Tibial nerve (tissue), 4 donors: ENCODE data around the gene HAVCR2. TPM values are rescaled to one million over a fixed set of nuclear protein-coding genes. Genes with fewer than 3 reads are reported as not detected.

Experiments
- DNase-seq, 2 donors: peaks; one replicate each; pipeline ENCODE4 v3.0.0-alpha.2; 2019; ENCODE audit warnings: low spot score in 2 of 2
- H3K27ac ChIP-seq, 4 donors: fragments of 200-600 bp; sonication (generic) in 3 of 4; one replicate each; pipeline ENCODE4 v1.5.1; 2017 to 2019; ENCODE audit warnings: mild to moderate bottlenecking in 1 of 4
- H3K27me3 ChIP-seq, 2 donors: fragments of 200-600 bp; sonication (generic) in 1 of 2; one replicate each; pipeline versions ENCODE4 v1.5.1 to v1.6.0; 2017 to 2019
- H3K36me3 ChIP-seq, 3 donors: fragments of 200-600 bp; sonication (generic); one replicate each; pipeline ENCODE4 v1.5.1; 2018 to 2019
- H3K4me1 ChIP-seq, 4 donors: fragments of 200-600 bp; sonication (generic) in 3 of 4; one replicate each; pipeline ENCODE4 v1.5.1; 2017 to 2019
- H3K4me3 ChIP-seq, 4 donors: fragments of 200-600 bp; sonication (generic) in 3 of 4; one replicate each; pipeline ENCODE4 v1.5.1; 2017 to 2019; ENCODE audit warnings: mild to moderate bottlenecking in 1 of 4, moderate library complexity in 1 of 4
- H3K9me3 ChIP-seq, 4 donors: fragments of 200-600 bp; sonication (generic) in 3 of 4; one replicate each; pipeline ENCODE4 v1.5.1; 2017 to 2019
- EP300 ChIP-seq, 2 donors: sonication (generic); formaldehyde crosslinking; IDR thresholded peaks; one replicate each; pipeline ENCODE4 v1.6.1; 2017; ENCODE audit warnings: antibody characterized with exemption in 2 of 2, mild to moderate bottlenecking in 1 of 2
- POLR2A ChIP-seq, 2 donors: fragments of 450-650 bp; IDR thresholded peaks; one replicate each; pipeline ENCODE4 v1.6.1; 2017; ENCODE audit warnings: antibody characterized with exemption in 2 of 2, mild to moderate bottlenecking in 2 of 2, moderate library complexity in 2 of 2
- WGBS, 2 donors: methylation state at CpG; one replicate each; pipeline ENCODE4 v1.1.5; 2018; 5-methylcytosine and 5-hydroxymethylcytosine counted together
- total RNA-seq, 4 donors: library from RNA; depleted of rRNA; stranded (reverse); fragments of >200 nt; gene quantifications; one replicate each; pipeline ENCODE4 v1.1.0, GENCODE V29; 2016
- TF ChIP-seq, protein P1 (sequence below), 5 experiments: fragments of 200-600 bp in 3 of 5; fragments of 450-650 bp in 2 of 5; sonication (generic) in 3 of 5; IDR thresholded peaks; one replicate each; pipeline ENCODE4 v1.5.1; 2016 to 2019; ENCODE audit warnings: antibody characterized with exemption in 5 of 5, mild to moderate bottlenecking in 3 of 5, moderate library complexity in 2 of 5

HAVCR2 gene
- total RNA-seq, 4 donors from 2014 or later, result 7.7 to 32.1 (median 13.8) TPM

DNA sequence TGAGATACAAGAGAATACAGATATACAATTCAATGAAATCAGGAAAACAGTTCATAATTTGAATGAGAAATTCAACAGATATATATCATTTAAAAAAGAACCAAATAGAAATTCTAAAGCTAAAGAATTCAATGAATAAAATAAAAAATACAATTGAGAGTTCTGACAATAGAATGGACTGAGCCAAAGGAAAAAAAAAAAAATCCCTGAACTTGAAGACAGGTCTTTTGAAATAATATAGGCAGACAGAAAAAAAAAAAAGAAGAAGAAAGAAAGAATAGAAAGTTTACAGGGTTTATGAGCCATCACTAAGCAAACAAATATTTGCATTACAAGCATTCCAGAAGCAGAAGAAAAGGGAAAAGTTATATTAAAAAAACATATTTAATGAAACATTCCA, 12.9 kb upstream of the HAVCR2 start:
- H3K27ac ChIP-seq, result no peak overlapping the region
- H3K4me1 ChIP-seq, result no peaks in the 10 kb centered on the region
- H3K9me3 ChIP-seq, result peaks cover 0 to 17% (median 3%) of the 10 kb centered on the region in 4 donors
- peaks cover 0 to 7% (median 0%) of the 10 kb centered on the region in 3 donors for H3K36me3 ChIP-seq
- DNase-seq, result no peak
- no peak for TF ChIP-seq POLR2A (IDR thresholded peaks at IDR 0.05)
- TF ChIP-seq, protein P1, sequence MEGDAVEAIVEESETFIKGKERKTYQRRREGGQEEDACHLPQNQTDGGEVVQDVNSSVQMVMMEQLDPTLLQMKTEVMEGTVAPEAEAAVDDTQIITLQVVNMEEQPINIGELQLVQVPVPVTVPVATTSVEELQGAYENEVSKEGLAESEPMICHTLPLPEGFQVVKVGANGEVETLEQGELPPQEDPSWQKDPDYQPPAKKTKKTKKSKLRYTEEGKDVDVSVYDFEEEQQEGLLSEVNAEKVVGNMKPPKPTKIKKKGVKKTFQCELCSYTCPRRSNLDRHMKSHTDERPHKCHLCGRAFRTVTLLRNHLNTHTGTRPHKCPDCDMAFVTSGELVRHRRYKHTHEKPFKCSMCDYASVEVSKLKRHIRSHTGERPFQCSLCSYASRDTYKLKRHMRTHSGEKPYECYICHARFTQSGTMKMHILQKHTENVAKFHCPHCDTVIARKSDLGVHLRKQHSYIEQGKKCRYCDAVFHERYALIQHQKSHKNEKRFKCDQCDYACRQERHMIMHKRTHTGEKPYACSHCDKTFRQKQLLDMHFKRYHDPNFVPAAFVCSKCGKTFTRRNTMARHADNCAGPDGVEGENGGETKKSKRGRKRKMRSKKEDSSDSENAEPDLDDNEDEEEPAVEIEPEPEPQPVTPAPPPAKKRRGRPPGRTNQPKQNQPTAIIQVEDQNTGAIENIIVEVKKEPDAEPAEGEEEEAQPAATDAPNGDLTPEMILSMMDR (IDR thresholded peaks at IDR 0.05), result no peak
- no peak for TF ChIP-seq EP300 (IDR thresholded peaks at IDR 0.05)
- no peak overlapping the region for H3K4me3 ChIP-seq
- H3K27me3 ChIP-seq, result no peaks in the 10 kb centered on the region

DNA sequence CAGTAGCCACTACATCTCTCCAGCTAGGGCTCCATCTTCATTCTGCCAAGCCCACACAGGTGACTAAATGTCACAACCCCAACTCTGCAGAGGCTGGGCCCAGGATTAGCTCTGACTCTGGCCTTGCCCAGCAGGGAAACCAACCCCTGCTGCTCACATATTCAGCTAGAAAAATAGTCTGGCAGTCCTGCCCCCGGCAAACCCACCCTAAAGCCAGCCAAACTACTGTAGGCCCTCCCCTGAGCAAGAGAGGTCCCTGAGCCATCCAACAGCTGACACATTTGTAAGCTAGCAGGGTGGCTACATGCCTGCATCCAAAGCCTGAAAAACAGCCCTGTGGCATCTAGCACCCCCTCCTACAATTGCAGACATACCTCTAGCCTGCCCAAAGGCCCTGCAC, 11.3 kb upstream of the HAVCR2 start:
- 17 to 100% methylated on average over 1 of the region's 1 CpG for whole genome bisulfite sequencing, 2 donors
- H3K4me3 ChIP-seq, result no peak overlapping the region

DNA sequence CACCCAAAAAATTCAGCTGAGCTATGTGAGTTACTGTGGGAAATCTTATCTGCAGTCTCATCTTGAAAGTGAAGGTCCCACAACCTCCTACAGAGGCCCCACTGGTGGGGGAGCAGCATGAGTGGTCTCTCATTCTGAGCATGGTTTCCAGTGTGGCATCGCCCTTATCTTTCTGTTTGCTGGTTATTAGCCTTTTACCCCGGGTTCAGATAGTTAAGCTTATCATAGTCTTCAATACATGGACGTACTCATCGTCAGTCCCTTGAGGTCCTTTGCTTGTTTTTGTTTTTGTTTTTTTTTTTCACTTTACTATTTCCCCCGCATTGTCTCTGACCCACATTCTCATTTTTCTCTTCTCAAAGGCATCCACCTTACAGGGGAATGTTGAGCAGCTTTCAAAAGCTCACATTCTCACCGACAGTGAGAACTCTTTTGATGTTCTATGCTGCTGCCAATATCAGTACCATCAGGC, 7.7 kb upstream of the HAVCR2 start:
- 68 to 75% methylated on average over 6 of the region's 6 CpGs for WGBS, 2 donors
- H3K36me3 ChIP-seq, result no peaks in the 10 kb centered on the region
- no peak overlapping the region for H3K4me3 ChIP-seq
- H3K27me3 ChIP-seq, result no peaks in the 10 kb centered on the region
- TF ChIP-seq EP300 (IDR thresholded peaks at IDR 0.05), result no peak
- TF ChIP-seq, protein P1 (IDR thresholded peaks at IDR 0.05), result no peak
- TF ChIP-seq POLR2A (IDR thresholded peaks at IDR 0.05), result no peak
- DNase-seq, result no peak
- no peaks in the 10 kb centered on the region for H3K4me1 ChIP-seq
- peaks cover 0 to 8% (median 1%) of the 10 kb centered on the region in 4 donors for H3K9me3 ChIP-seq
- no peak overlapping the region for H3K27ac ChIP-seq

More for the DNA sequence above, 11.3 kb upstream of the HAVCR2 start:
- Histone ChIP-seq H3K27me3 (no peaks in the 10 kb centered on the region), H3K9me3 (peaks cover 0 to 17% (median 3%) of the 10 kb centered on the region in 4 donors), H3K4me1 (no peaks in the 10 kb centered on the region), H3K27ac (no peak overlapping the region), H3K36me3 (peaks cover 0 to 7% (median 0%) of the 10 kb centered on the region in 3 donors)
- DNase-seq, result no peak
- no peak for TF ChIP-seq EP300 (IDR thresholded peaks at IDR 0.05)
- no peak for TF ChIP-seq POLR2A (IDR thresholded peaks at IDR 0.05)
- TF ChIP-seq, protein P1 (IDR thresholded peaks at IDR 0.05), result no peak

DNA sequence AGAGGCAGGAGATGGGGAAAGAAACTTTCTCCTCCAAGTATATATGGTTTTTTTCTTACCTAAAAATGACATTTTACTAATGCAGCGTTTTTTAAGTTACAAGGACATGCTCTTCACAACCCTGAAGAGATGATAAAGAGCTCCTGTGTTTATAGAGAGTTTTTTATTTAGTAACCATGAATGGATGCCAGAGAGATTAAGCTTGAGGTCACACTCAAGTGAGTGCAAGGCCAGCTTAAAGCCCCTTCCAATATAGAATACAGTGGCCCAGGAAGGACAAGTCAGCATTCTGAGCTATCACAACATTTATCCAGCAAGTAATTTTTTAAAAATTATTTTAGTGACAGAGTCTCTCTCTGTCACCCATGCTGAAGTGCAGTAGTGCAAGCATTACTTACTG, 6.7 kb upstream of the HAVCR2 start:
- no peak for DNase-seq
- Histone ChIP-seq H3K4me1 (no peaks in the 10 kb centered on the region), H3K4me3 (no peak overlapping the region), H3K27ac (no peak overlapping the region), H3K36me3 (no peaks in the 10 kb centered on the region), H3K9me3 (no peaks in the 10 kb centered on the region), H3K27me3 (no peaks in the 10 kb centered on the region)
- TF ChIP-seq POLR2A (IDR thresholded peaks at IDR 0.05) (no peak), EP300 (IDR thresholded peaks at IDR 0.05) (no peak)
- TF ChIP-seq, protein P1 (IDR thresholded peaks at IDR 0.05), result no peak
- WGBS, 2 donors, result 53 to 55% methylated on average over 1 of the region's 1 CpG

DNA sequence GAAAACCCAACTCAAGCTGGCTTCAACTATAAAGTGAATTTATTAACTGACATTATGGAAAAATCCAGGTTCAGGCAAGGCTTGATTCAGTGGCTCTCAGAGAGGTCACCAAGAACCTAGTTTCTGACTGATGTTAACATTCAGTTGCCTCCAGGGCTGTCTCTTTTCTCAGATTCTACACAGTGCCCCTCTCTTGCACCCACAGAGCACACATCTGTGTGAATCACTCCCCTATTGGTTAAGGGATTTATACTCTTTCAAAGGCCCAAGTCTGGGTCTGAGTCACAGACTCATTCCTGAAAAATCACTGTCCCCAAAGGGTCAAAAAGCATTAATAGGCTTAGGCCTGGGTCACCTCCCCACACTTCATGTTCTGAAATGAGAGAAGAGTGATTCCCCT, 6.2 kb upstream of the HAVCR2 start:
- TF ChIP-seq, protein P1 (IDR thresholded peaks at IDR 0.05), result no peak
- TF ChIP-seq EP300 (IDR thresholded peaks at IDR 0.05) (no peak), POLR2A (IDR thresholded peaks at IDR 0.05) (no peak)
- H3K4me1 ChIP-seq, result no peaks in the 10 kb centered on the region
- H3K9me3 ChIP-seq, result no peaks in the 10 kb centered on the region
- H3K27me3 ChIP-seq, result no peaks in the 10 kb centered on the region
- H3K4me3 ChIP-seq, result no peak overlapping the region
- H3K27ac ChIP-seq, result no peak overlapping the region
- H3K36me3 ChIP-seq, result no peaks in the 10 kb centered on the region
- no peak for DNase-seq
